Stimulated activated CD8-positive, alpha-beta memory T cell treated with anti-CD3 and anti-CD28 coated beads, Interleukin-4, amount 100 ng/mL, for 24 hours (primary cell): ENCODE results near the gene HAO2.

Experiments
- DNase-seq: peaks from one replicate; pipeline ENCODE4 v3.0.0-alpha.2; 2020; ENCODE audit warnings: low read depth

HAO2 gene

GRCh38 chr1:119380304-119380703 lies 11.7 kb downstream of the HAO2 start:
- no peak for DNase-seq

- no peak for DNase-seq
These were observed 12.5 kb downstream of the HAO2 start for GRCh38 chr1:119380983-119381662.

GRCh38 chr1:119384591-119384990 lies 16.0 kb downstream of the HAO2 start:
- no peak for DNase-seq

GRCh38 chr1:119385650-119386049 lies 17.1 kb downstream of the HAO2 start:
- no peak for DNase-seq

- DNase-seq, result no peak
These were observed 19.3 kb downstream of the HAO2 start for GRCh38 chr1:119387858-119388257.

GRCh38 chr1:119388450-119388849 lies 19.9 kb downstream of the HAO2 start:
- no peak for DNase-seq

- DNase-seq, result no peak
These were observed 21.9 kb downstream of the HAO2 start for GRCh38 chr1:119390526-119390925.

- no peak for DNase-seq
These were observed 23.2 kb downstream of the HAO2 start for GRCh38 chr1:119391749-119392148.

GRCh38 chr1:119394085-119394484 lies 25.5 kb downstream of the HAO2 start:
- DNase-seq, result no peak

GRCh38 chr1:119396982-119397381 lies 28.4 kb downstream of the HAO2 start:
- no peak for DNase-seq

GRCh38 chr1:119397986-119398385 lies 29.4 kb downstream of the HAO2 start:
- no peak for DNase-seq

GRCh38 chr1:119404736-119405135 lies 36.2 kb downstream of the HAO2 start:
- DNase-seq, result no peak

- DNase-seq, result no peak
These were observed 41.1 kb downstream of the HAO2 start for GRCh38 chr1:119409731-119410130.

- no peak for DNase-seq
These were observed 42.4 kb downstream of the HAO2 start for GRCh38 chr1:119410961-119411360.

- no peak for DNase-seq
These were observed 46.4 kb downstream of the HAO2 start, which contains the start of gene HSD3B2 for GRCh38 chr1:119414950-119415349. TSS of gene HSD3B2 (plus strand) at chr1:119415150. CDS start at chr1:119415420, 270 bp downstream.

- no peak for DNase-seq
These were observed 47.5 kb downstream of the HAO2 start for GRCh38 chr1:119416006-119416640.

GRCh38 chr1:119419109-119419508 lies 50.5 kb downstream of the HAO2 start:
- no peak for DNase-seq

- no peak for DNase-seq
These were observed 52.1 kb downstream of the HAO2 start for GRCh38 chr1:119420638-119421037.

GRCh38 chr1:119422631-119423030 lies 54.0 kb downstream of the HAO2 start:
- no peak for DNase-seq

- no peak for DNase-seq
These were observed 60.4 kb downstream of the HAO2 start for GRCh38 chr1:119428991-119429390.

- no peak for DNase-seq
These were observed 61.1 kb downstream of the HAO2 start for GRCh38 chr1:119429687-119430086.

GRCh38 chr1:119430486-119430885 lies 61.9 kb downstream of the HAO2 start:
- no peak for DNase-seq

GRCh38 chr1:119431836-119432235 lies 63.3 kb downstream of the HAO2 start:
- no peak for DNase-seq

GRCh38 chr1:119435052-119435451 lies 66.5 kb downstream of the HAO2 start:
- no peak for DNase-seq
